Breast epithelium (tissue), 3 donors: ENCODE measurements around the gene DKK3.

Experiments used
- CTCF ChIP-seq, 3 donors: fragments of 450-650 bp; IDR thresholded peaks; one replicate each; pipeline ENCODE4 v1.5.1; 2016 to 2017; ENCODE audit warnings: antibody characterized with exemption in 3 of 3, mild to moderate bottlenecking in 3 of 3, moderate library complexity in 3 of 3
- POLR2A ChIP-seq: fragments of 450-650 bp; IDR thresholded peaks from one replicate; pipeline ENCODE4 v1.6.1; 2016; ENCODE audit warnings: antibody characterized with exemption, mild to moderate bottlenecking, moderate library complexity

- no peak for TF ChIP-seq POLR2A
- no peak for TF ChIP-seq CTCF (IDR thresholded peaks at IDR 0.05)
Observed at GRCh38 chr11:12029738-12030363, 21.4 kb upstream of the DKK3 start.
